GM12891 (cell line): Measurements from ENCODE around the gene MAD2L2.

Source experiments
- PAX5 ChIP-seq: IDR thresholded peaks from 2 replicates; pipeline ENCODE4 v1.6.1; 2011; ENCODE audit warnings: low read length, moderate library complexity, mild to moderate bottlenecking; ENCODE audit not compliant: insufficient read depth, severe bottlenecking
- POLR2A ChIP-seq: IDR thresholded peaks from 2 replicates; pipeline ENCODE4 v1.6.1; 2011; ENCODE audit warnings: low read depth, low read length, control low read depth
- POLR2AphosphoS5 ChIP-seq: IDR thresholded peaks from 2 replicates; pipeline ENCODE4 v1.6.1; 2011; ENCODE audit warnings: low read depth, low read length, control low read depth
- POU2F2 ChIP-seq: IDR thresholded peaks from 2 replicates; pipeline ENCODE4 v1.6.1; 2011; ENCODE audit warnings: low read depth, mild to moderate bottlenecking, control low read depth, low read length, moderate library complexity
- TAF1 ChIP-seq: IDR thresholded peaks from 2 replicates; pipeline ENCODE4 v1.6.1; 2011; ENCODE audit warnings: low read depth, low read length, control low read depth

DNA sequence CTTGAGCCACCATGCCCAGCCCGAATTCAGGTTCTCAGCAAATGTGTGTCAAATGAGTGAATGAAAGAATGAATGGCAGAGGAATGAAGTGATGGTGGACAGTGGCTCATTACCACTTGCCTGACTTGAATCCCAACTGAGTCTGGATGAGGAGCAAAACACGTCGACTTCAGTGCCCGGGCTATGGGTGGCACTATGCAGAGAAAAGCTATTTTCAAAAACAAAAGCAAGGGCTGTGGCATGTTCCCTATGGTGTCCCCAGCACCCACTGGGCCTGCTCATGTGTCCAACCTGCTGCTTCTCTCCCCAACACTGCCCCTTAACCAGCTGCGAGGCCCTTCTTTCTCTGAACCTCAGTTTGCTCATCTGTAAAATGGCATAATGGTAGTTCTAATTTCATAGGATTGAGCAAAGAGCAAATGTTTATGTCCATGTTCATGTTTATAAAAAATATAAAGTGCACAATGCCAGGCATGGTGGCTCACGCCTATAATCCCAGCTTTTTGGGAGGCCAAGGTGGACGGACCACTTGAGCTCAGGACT, 4.3 kb upstream of the MAD2L2 start:
- no peak for TF ChIP-seq TAF1
- no peak for TF ChIP-seq POLR2A
- TF ChIP-seq POLR2AphosphoS5: no peak
- TF ChIP-seq POU2F2: no peak
- TF ChIP-seq PAX5: no peak
